Natural killer cell treated with Interleukin-12 subunit alpha and Interleukin-12 subunit beta and Interleukin-15 and Interleukin-18, amount 100 ng/mL, for 72 hours (primary cell): ENCODE data around the gene GPR137. TPM values are rescaled to one million over a fixed set of nuclear protein-coding genes. Genes with fewer than 3 reads are reported as not detected.

ENCODE experiments used
- ATAC-seq, 2 donors: fragments of 150-1000 bp; cut with Tn5 transposase in 1 of 2; sonication (Bioruptor Pico), chemical (Tn5 transposase) in 1 of 2; 2 replicates each; pipeline ENCODE4 v1.10.0; 2021
- DNase-seq: peaks from one replicate; pipeline ENCODE4 v3.0.0; 2022; ENCODE audit warnings: low spot score
- H3K27ac Mint-ChIP-seq, 2 donors: 1 replicate in 1 of 2; 2 replicates in 1 of 2; pipeline ENCODE4 v1.8.0; 2022; ENCODE audit warnings: mixed read lengths in 2 of 2, mild to moderate bottlenecking in 1 of 2, moderate library complexity in 1 of 2
- H3K27me3 Mint-ChIP-seq, 2 donors: 1 replicate in 1 of 2; 2 replicates in 1 of 2; pipeline ENCODE4 v1.8.0; 2022; ENCODE audit warnings: mixed read lengths in 2 of 2
- H3K36me3 Mint-ChIP-seq: one replicate; pipeline ENCODE4 v1.8.0; 2022; ENCODE audit warnings: mixed read lengths
- H3K4me1 Mint-ChIP-seq, 2 donors: 1 replicate in 1 of 2; 2 replicates in 1 of 2; pipeline ENCODE4 v1.8.0; 2022; ENCODE audit warnings: low read depth in 2 of 2, mixed read lengths in 2 of 2, mild to moderate bottlenecking in 1 of 2
- H3K4me3 Mint-ChIP-seq: one replicate; pipeline ENCODE4 v1.8.0; 2022; ENCODE audit warnings: mixed read lengths
- H3K9me3 Mint-ChIP-seq: 2 replicates; pipeline ENCODE4 v1.8.0; 2022; ENCODE audit warnings: mixed read lengths
- total RNA-seq, 2 donors: library from RNA; stranded (reverse); gene quantifications; one replicate each; pipeline ENCODE4 v1.2.3, GENCODE V29; 2022

Gene GPR137, protein sequence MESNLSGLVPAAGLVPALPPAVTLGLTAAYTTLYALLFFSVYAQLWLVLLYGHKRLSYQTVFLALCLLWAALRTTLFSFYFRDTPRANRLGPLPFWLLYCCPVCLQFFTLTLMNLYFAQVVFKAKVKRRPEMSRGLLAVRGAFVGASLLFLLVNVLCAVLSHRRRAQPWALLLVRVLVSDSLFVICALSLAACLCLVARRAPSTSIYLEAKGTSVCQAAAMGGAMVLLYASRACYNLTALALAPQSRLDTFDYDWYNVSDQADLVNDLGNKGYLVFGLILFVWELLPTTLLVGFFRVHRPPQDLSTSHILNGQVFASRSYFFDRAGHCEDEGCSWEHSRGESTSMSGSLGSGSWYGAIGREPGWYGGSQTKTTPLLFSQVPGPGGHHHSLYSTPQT
- 10 to 100 TPM; 40.9 to 62.7 TPM for total RNA-seq

GRCh38 chr11:64284962-64285884 lies at the start of gene GPR137:
Gene GPR137, plus strand, starts transcription at chr11:64285848. Its CDS starts 677 bp downstream, at chr11:64286525.
- Mint-ChIP-seq H3K4me1 (peaks cover 14 to 22% of the 10 kb centered on the region in 2 donors), H3K36me3 (no peaks in the 10 kb centered on the region), H3K27me3 (no peaks in the 10 kb centered on the region), H3K4me3 (peak within 1 kb of the TSS; percentile 85), H3K27ac (peak within 1 kb of the TSS; percentile 82 to 83), H3K9me3 (no peaks in the 10 kb centered on the region)
- ATAC-seq: peak; percentile 78 to 85
- DNase-seq: peak; percentile 93

DNA sequence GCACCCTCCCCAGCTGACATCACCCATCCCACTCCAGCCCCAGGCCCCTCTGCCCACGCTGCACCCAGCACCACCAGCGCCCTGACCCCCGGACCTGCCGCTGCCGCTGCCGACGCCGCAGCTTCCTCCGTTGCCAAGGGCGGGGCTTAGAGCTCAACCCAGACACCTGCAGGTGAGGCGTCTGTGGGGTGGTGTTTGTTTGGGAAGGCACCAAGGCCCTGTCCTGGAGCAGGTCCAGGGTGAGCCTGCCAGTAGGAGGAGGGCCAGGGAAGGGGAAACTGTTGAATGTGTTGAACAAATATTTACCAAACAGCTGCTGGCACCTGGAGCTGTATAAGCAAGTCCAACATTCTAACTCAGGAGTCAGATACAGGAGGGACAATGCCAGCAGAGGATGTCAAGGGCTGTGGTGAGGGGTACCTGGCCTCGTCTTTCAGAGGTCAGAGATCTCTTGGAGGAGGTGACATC lies 48.1 kb upstream of the GPR137 start:
- Mint-ChIP-seq H3K27me3 (no peaks in the 10 kb centered on the region), H3K4me3 (no peak overlapping the region), H3K9me3 (no peaks in the 10 kb centered on the region), H3K36me3 (no peaks in the 10 kb centered on the region), H3K27ac (no peak overlapping the region), H3K4me1 (peaks cover 14 to 25% of the 10 kb centered on the region in 2 donors)
- DNase-seq (no peak), ATAC-seq (no peak)

- no peak for ATAC-seq
- Mint-ChIP-seq H3K36me3 (no peaks in the 10 kb centered on the region), H3K27me3 (no peaks in the 10 kb centered on the region), H3K27ac (no peak overlapping the region), H3K4me1 (peaks cover 14 to 25% of the 10 kb centered on the region in 2 donors), H3K4me3 (no peak overlapping the region), H3K9me3 (no peaks in the 10 kb centered on the region)
- DNase-seq: no peak
Observed at GRCh38 chr11:64238076-64238475, 47.6 kb upstream of the GPR137 start.

DNA sequence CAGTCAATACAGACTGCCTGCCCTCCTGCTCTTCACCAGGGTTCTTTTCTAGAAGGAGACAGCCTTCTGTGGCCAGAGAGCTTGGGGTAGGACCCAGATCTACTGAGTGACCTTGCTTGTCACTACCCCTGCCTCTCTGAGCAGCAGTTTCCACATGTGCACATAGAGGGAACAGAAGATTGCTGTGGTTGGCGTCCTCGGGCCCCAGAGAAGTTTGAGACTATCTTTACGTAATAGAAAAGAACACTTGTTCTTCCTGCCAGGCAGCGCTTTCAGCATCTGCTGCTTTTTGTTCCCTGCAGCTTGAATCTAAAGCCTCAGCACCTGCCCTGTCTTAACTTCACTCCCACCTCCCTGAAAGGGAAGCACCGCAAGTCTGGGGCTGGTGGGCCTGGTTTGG lies 46.6 kb upstream of the GPR137 start:
- ATAC-seq: no peak
- Mint-ChIP-seq H3K4me3 (no peak overlapping the region), H3K27me3 (no peaks in the 10 kb centered on the region), H3K9me3 (no peaks in the 10 kb centered on the region), H3K4me1 (peaks cover 14 to 32% of the 10 kb centered on the region in 2 donors), H3K36me3 (no peaks in the 10 kb centered on the region), H3K27ac (no peak overlapping the region)
- no peak for DNase-seq

GRCh38 chr11:64239662-64240434 lies 45.8 kb upstream of the GPR137 start:
- DNase-seq: no peak
- peak overlapping the region; percentile 92 for H3K4me3 Mint-ChIP-seq
- H3K27me3 Mint-ChIP-seq: no peaks in the 10 kb centered on the region
- H3K27ac Mint-ChIP-seq: peak overlapping the region; percentile 95 to 97
- ATAC-seq: no peak
- H3K9me3 Mint-ChIP-seq: no peaks in the 10 kb centered on the region
- H3K36me3 Mint-ChIP-seq: no peaks in the 10 kb centered on the region
- H3K4me1 Mint-ChIP-seq: peaks cover 14 to 32% of the 10 kb centered on the region in 2 donors

GRCh38 chr11:64240435-64241240 lies 45.0 kb upstream of the GPR137 start, which contains the start of gene FKBP2:
Gene FKBP2, plus strand, starts transcription at chr11:64241095. Its CDS starts 1,293 bp downstream, at chr11:64242388.
- Mint-ChIP-seq H3K36me3 (no peaks in the 10 kb centered on the region), H3K27me3 (no peaks in the 10 kb centered on the region), H3K9me3 (no peaks in the 10 kb centered on the region), H3K4me1 (peaks cover 7 to 27% of the 10 kb centered on the region in 2 donors), H3K27ac (peak within 1 kb of the TSS; percentile 95 to 97), H3K4me3 (peak within 1 kb of the TSS; percentile 92)
- DNase-seq: peak; percentile 99
- peak; percentile 81 to 87 for ATAC-seq

DNA sequence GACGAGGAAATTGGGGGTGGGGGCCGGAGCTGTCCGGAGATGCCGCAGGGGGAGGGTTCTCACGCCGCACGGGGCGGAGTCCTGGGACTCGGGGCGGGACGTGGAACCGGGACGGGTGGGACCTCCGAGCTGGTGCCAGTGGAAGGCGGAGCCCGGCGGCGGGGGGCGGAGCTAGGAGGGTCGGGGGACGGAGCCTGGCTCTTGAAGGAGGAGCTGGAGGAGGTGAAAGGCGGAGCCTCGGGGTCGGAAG lies 44.5 kb upstream of the GPR137 start:
- H3K4me1 Mint-ChIP-seq: peaks cover 6 to 30% of the 10 kb centered on the region in 2 donors

DNA sequence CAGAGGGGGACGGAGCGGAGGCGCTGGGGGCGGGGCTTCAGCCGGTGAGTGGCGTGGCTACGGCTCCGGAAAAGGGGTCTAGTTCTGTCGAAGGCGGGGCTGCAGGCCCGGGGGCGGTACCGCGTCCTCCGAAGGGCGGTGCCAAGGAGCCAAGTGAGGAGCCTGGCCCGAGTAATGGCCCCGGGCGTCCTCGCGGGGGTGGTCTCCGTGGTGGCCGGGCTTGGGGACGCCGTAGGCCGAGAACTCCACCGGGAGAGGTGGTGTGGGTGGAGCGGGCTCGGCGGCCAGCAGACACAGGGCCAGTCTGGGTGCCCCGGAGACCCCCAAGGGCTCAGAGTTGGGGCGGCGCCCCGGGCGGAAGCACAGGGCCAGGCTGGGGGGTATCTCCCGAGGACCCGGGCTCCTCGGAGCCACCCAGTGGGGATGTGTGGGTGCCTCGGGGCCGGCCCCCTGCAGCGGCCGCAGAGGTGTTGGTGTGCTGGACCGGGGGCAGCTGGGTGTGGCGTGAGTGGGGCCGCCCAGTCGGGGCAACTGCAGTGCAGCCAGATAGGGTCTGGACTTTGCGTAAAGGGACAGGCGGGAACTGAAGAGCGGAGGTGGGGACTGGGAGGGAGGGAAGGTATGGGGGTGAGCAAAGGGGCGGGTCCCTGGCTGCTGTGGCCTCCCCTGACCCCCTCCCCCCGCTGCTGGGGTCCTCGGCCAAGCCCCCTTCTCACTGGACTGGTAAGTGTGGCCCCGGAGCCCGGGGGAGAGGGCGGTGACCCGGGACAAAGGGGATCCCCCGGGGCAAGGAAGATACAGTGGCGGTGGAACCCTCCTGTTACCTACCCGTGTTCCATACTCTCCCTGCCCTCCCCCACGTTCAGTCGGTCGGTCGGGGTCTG lies 43.9 kb upstream of the GPR137 start:
- H3K4me1 Mint-ChIP-seq: peaks cover 6 to 30% of the 10 kb centered on the region in 2 donors
- peak; percentile 0 to 2 for ATAC-seq
- H3K27ac Mint-ChIP-seq: peak overlapping the region; percentile 95 to 97
- no peaks in the 10 kb centered on the region for H3K27me3 Mint-ChIP-seq
- peak overlapping the region; percentile 92 for H3K4me3 Mint-ChIP-seq
- H3K36me3 Mint-ChIP-seq: no peaks in the 10 kb centered on the region
- DNase-seq: no peak
- H3K9me3 Mint-ChIP-seq: no peaks in the 10 kb centered on the region

More for the DNA sequence above, 44.5 kb upstream of the GPR137 start:
- ATAC-seq (peak; percentile 91 to 94), DNase-seq (peak; percentile 100)
- Mint-ChIP-seq H3K9me3 (no peaks in the 10 kb centered on the region), H3K4me3 (peak overlapping the region; percentile 92), H3K27me3 (no peaks in the 10 kb centered on the region), H3K36me3 (no peaks in the 10 kb centered on the region), H3K27ac (peak overlapping the region; percentile 95 to 97)

DNA sequence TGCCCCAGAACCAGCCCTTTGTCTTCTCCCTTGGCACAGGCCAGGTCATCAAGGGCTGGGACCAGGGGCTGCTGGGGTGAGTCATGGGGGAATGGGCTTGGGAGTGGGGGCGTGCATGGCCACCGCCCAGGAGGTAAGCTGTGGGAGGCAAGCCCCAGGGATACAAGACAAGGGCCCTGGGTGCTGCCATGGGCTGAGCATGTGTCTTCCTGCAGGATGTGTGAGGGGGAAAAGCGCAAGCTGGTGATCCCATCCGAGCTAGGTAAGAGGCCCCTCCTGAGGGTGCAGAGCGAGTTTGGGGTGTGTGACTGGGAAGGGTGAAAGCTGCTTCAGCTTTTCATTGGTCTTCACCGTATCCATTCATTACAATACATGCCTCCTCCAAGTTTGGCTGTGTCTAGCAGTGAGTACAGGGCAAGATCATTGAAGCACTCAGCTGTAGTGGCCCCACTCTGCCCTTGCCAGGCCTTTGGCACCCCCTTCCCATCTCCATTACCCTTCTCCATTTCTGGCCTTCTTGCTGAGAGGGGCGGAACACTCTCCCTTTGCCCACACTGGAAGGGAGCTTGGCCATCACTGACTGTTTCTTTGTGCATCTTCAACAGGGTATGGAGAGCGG lies 42.3 kb upstream of the GPR137 start:
- no peaks in the 10 kb centered on the region for H3K36me3 Mint-ChIP-seq
- ATAC-seq: no peak
- peak overlapping the region in 1 of 2 donors; percentile 31 for H3K27ac Mint-ChIP-seq
- DNase-seq: no peak
- H3K4me3 Mint-ChIP-seq: peak overlapping the region; percentile 53
- H3K27me3 Mint-ChIP-seq: no peaks in the 10 kb centered on the region
- H3K4me1 Mint-ChIP-seq: peaks cover 13 to 41% of the 10 kb centered on the region in 2 donors
- no peaks in the 10 kb centered on the region for H3K9me3 Mint-ChIP-seq

DNA sequence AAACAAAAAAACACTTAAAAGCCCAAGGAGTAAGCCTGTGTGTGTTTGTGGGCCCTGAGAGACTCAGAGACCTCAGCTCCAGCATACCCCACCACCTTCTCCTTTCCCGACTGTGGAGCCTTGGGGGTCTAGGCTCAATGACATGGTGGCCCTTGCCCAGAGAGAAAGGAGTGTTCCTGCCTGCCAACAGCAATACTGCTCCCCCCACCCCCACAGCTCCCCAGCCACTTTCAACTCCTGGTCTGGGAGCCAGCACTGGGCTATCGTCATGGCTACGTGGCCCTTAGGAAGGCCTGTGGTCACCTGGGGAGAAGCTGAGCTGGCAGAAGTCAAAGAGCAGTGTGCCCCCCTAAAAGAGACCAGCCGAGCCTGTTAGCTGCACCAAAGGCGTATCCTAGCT lies 41.5 kb upstream of the GPR137 start:
- peaks cover 13 to 41% of the 10 kb centered on the region in 2 donors for H3K4me1 Mint-ChIP-seq
- no peaks in the 10 kb centered on the region for H3K27me3 Mint-ChIP-seq
- DNase-seq: no peak
- no peak overlapping the region for H3K27ac Mint-ChIP-seq
- H3K4me3 Mint-ChIP-seq: no peak overlapping the region
- no peaks in the 10 kb centered on the region for H3K9me3 Mint-ChIP-seq
- ATAC-seq: no peak
- H3K36me3 Mint-ChIP-seq: no peaks in the 10 kb centered on the region

DNA sequence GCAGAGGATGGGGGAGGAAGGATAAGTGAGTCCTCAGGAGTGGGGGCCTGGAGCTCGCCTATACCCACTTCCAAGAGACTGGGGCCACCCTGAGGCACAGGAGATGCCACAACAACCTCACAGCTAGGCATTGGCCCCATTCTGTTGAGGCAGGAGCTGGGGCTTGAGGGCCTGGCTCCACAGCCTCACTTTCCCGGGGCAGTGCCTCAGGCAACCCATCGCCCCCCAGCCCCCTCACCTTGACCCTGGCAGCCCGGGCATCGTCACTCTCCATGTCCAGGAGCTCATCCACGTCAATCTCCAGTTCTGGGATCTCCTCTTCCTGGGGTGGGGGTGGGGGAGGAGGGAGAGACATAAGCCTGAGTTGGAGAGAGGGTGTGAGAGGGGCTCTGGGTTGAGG lies 40.7 kb upstream of the GPR137 start:
- Mint-ChIP-seq H3K27me3 (no peaks in the 10 kb centered on the region), H3K9me3 (no peaks in the 10 kb centered on the region), H3K27ac (peak overlapping the region in 1 of 2 donors; percentile 83), H3K4me1 (peaks cover 12 to 38% of the 10 kb centered on the region in 2 donors), H3K4me3 (peak overlapping the region; percentile 86), H3K36me3 (no peaks in the 10 kb centered on the region)
- ATAC-seq (no peak), DNase-seq (no peak)

DNA sequence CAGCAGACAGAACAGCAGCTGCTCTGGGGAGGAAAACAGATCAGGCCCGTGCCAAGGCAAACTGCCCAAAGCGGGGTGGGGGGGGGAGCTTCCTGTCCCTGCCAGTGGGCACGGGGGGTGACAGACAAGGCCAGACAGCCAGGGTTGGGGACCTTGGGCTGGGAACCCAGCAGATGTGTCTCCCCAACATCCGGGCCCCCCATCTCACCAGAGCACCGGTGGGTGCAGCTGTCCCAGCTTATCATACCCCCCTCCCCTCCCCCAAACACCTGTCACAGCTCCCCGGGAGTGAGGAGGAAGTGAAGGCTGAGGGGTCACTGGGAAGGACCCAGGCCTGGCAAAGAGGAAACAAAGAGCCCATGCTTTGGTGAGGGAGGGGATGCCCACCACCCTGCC lies 40.2 kb upstream of the GPR137 start:
- Mint-ChIP-seq H3K9me3 (no peaks in the 10 kb centered on the region), H3K4me1 (peaks cover 7 to 35% of the 10 kb centered on the region in 2 donors), H3K27me3 (no peaks in the 10 kb centered on the region), H3K27ac (peak overlapping the region; percentile 81 to 83), H3K4me3 (peak overlapping the region; percentile 86), H3K36me3 (no peaks in the 10 kb centered on the region)
- ATAC-seq: no peak
- DNase-seq: no peak
